ENCODE data around the gene KLHL11.
"Not testable (repeated sequence)": the region's sequence is repeated elsewhere in the genome, so short reads cannot be mapped to it uniquely, and the experiment has no call there.

KLHL11 gene

GRCh38 chr17:41849251-41849990 lies 15.8 kb downstream of the KLHL11 start:
- Histone ChIP-seq H3K36me3 (ENCODE audit: insufficient read depth, low read length) (peaks cover 52% of the 10 kb centered on the region), H3K79me2 (ENCODE audit: insufficient read depth, low read length) (peaks cover 55% of the 10 kb centered on the region; the same call in 1 of the 2 replicates), H3K9ac (ENCODE audit: low read depth, low read length, poor library complexity, severe bottlenecking) (no peak overlapping the region), H4K20me1 (ENCODE audit: insufficient read depth, low read length, poor library complexity, severe bottlenecking) (peaks cover 21% of the 10 kb centered on the region), H3K9me3 (ENCODE audit: insufficient read depth, low read depth, low read length) (no peaks in the 10 kb centered on the region), H3K4me1 (ENCODE audit: insufficient read depth, low read length, poor library complexity, severe bottlenecking) (no peaks in the 10 kb centered on the region), H2AFZ (ENCODE audit: low read length) (no peak overlapping the region), H3K4me3 (ENCODE audit: low read length, poor library complexity, severe bottlenecking) (no peak overlapping the region), H3F3A (ENCODE audit: low read depth) (no peaks in the 10 kb centered on the region), H3K4me2 (ENCODE audit: low read depth, low read length, poor library complexity, severe bottlenecking) (peak overlapping the region; percentile 1), H3K9me2 (replicated peaks; ENCODE audit: low read depth, low read length) (no peaks in the 10 kb centered on the region), H3K27me3 (ENCODE audit: insufficient read depth, low read length, poor library complexity, severe bottlenecking) (no peaks in the 10 kb centered on the region)
- TF ChIP-seq, protein P1, sequence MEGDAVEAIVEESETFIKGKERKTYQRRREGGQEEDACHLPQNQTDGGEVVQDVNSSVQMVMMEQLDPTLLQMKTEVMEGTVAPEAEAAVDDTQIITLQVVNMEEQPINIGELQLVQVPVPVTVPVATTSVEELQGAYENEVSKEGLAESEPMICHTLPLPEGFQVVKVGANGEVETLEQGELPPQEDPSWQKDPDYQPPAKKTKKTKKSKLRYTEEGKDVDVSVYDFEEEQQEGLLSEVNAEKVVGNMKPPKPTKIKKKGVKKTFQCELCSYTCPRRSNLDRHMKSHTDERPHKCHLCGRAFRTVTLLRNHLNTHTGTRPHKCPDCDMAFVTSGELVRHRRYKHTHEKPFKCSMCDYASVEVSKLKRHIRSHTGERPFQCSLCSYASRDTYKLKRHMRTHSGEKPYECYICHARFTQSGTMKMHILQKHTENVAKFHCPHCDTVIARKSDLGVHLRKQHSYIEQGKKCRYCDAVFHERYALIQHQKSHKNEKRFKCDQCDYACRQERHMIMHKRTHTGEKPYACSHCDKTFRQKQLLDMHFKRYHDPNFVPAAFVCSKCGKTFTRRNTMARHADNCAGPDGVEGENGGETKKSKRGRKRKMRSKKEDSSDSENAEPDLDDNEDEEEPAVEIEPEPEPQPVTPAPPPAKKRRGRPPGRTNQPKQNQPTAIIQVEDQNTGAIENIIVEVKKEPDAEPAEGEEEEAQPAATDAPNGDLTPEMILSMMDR (conservative IDR thresholded peaks at IDR 0.05; ENCODE audit: low read length), result no peak
- no peak for TF ChIP-seq EZH2phosphoT487 (IDR thresholded peaks at IDR 0.05; ENCODE audit: borderline replicate concordance)

- TF ChIP-seq, protein P1 (conservative IDR thresholded peaks at IDR 0.05; ENCODE audit: low read length), result no peak
- no peak for TF ChIP-seq EZH2phosphoT487 (IDR thresholded peaks at IDR 0.05; ENCODE audit: borderline replicate concordance)
- H3K79me2 ChIP-seq (ENCODE audit: insufficient read depth, low read length), result peaks cover 51% of the 10 kb centered on the region; the same call in 1 of the 2 replicates
- H4K20me1 ChIP-seq (ENCODE audit: insufficient read depth, low read length, poor library complexity, severe bottlenecking), result peaks cover 18% of the 10 kb centered on the region
- no peak overlapping the region for H3K9ac ChIP-seq (ENCODE audit: low read depth, low read length, poor library complexity, severe bottlenecking)
- no peaks in the 10 kb centered on the region for H3K9me2 ChIP-seq (replicated peaks; ENCODE audit: low read depth, low read length)
- H3K27me3 ChIP-seq (ENCODE audit: insufficient read depth, low read length, poor library complexity, severe bottlenecking), result no peaks in the 10 kb centered on the region
- no peak overlapping the region for H2AFZ ChIP-seq (ENCODE audit: low read length)
- no peak overlapping the region for H3K4me3 ChIP-seq (ENCODE audit: low read length, poor library complexity, severe bottlenecking)
- H3K36me3 ChIP-seq (ENCODE audit: insufficient read depth, low read length), result peaks cover 46% of the 10 kb centered on the region
- no peaks in the 10 kb centered on the region for H3K4me1 ChIP-seq (ENCODE audit: insufficient read depth, low read length, poor library complexity, severe bottlenecking)
- no peaks in the 10 kb centered on the region for H3F3A ChIP-seq (ENCODE audit: low read depth)
- no peak overlapping the region for H3K4me2 ChIP-seq (ENCODE audit: low read depth, low read length, poor library complexity, severe bottlenecking)
- no peaks in the 10 kb centered on the region for H3K9me3 ChIP-seq (ENCODE audit: insufficient read depth, low read depth, low read length)
Measured at GRCh38 chr17:41848788-41849187, 16.4 kb downstream of the KLHL11 start.

GRCh38 chr17:41844971-41845370 lies 20.3 kb downstream of the KLHL11 start:
- no peak overlapping the region for H2AFZ ChIP-seq (ENCODE audit: low read length)
- TF ChIP-seq, protein P1 (conservative IDR thresholded peaks at IDR 0.05; ENCODE audit: low read length), result no peak
- no peak for TF ChIP-seq EZH2phosphoT487 (IDR thresholded peaks at IDR 0.05; ENCODE audit: borderline replicate concordance)
- H3K4me3 ChIP-seq (ENCODE audit: low read length, poor library complexity, severe bottlenecking), result no peak overlapping the region
- no peaks in the 10 kb centered on the region for H3K27me3 ChIP-seq (ENCODE audit: insufficient read depth, low read length, poor library complexity, severe bottlenecking)
- H3K4me2 ChIP-seq (ENCODE audit: low read depth, low read length, poor library complexity, severe bottlenecking), result no peak overlapping the region
- H3K9me2 ChIP-seq (replicated peaks; ENCODE audit: low read depth, low read length), result no peaks in the 10 kb centered on the region
- no peaks in the 10 kb centered on the region for H4K20me1 ChIP-seq (ENCODE audit: insufficient read depth, low read length, poor library complexity, severe bottlenecking)
- H3K9ac ChIP-seq (ENCODE audit: low read depth, low read length, poor library complexity, severe bottlenecking), result no peak overlapping the region
- H3K9me3 ChIP-seq (ENCODE audit: insufficient read depth, low read depth, low read length), result no peaks in the 10 kb centered on the region
- H3K79me2 ChIP-seq (ENCODE audit: insufficient read depth, low read length), result peaks cover 19% of the 10 kb centered on the region; the same call in 1 of the 2 replicates
- H3K4me1 ChIP-seq (ENCODE audit: insufficient read depth, low read length, poor library complexity, severe bottlenecking), result no peaks in the 10 kb centered on the region
- H3F3A ChIP-seq (ENCODE audit: low read depth), result no peaks in the 10 kb centered on the region
- H3K36me3 ChIP-seq (ENCODE audit: insufficient read depth, low read length), result peaks cover 10% of the 10 kb centered on the region; the same call in 1 of the 2 replicates

GRCh38 chr17:41840781-41841180 lies 24.4 kb downstream of the KLHL11 start:
- H3K4me1 ChIP-seq (ENCODE audit: insufficient read depth, low read length, poor library complexity, severe bottlenecking); H4K20me1 ChIP-seq (ENCODE audit: insufficient read depth, low read length, poor library complexity, severe bottlenecking); H3K36me3 ChIP-seq (ENCODE audit: insufficient read depth, low read length); H3K4me2 ChIP-seq (ENCODE audit: low read depth, low read length, poor library complexity, severe bottlenecking); H3K4me3 ChIP-seq (ENCODE audit: low read length, poor library complexity, severe bottlenecking); H3K27me3 ChIP-seq (ENCODE audit: insufficient read depth, low read length, poor library complexity, severe bottlenecking); H3K9me3 ChIP-seq (ENCODE audit: insufficient read depth, low read depth, low read length); H2AFZ ChIP-seq (ENCODE audit: low read length); H3F3A ChIP-seq (ENCODE audit: low read depth); H3K79me2 ChIP-seq (ENCODE audit: insufficient read depth, low read length); H3K9me2 ChIP-seq (replicated peaks; ENCODE audit: low read depth, low read length); H3K9ac ChIP-seq (ENCODE audit: low read depth, low read length, poor library complexity, severe bottlenecking): not testable (repeated sequence)

DNA sequence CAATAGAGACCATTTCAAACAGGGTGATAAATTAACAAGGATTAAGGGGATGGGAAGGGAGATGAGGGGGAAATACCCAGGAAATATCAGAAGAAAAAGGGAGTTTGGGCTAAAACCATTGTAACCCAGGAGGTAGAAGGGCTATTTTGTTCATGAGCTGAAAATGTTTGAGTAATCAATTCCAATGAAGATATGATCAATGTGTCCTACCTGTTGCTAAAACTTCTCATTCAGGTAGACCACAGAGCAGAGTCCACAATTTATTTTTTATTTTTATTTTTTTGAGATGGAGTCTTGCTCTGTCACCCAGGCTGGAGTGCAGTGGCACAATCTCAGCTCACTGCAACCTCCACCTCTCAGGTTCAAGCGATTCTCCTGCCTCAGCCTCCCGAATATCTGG lies 25.8 kb downstream of the KLHL11 start:
- H3K9me2 ChIP-seq (replicated peaks; ENCODE audit: low read depth, low read length); H3F3A ChIP-seq (ENCODE audit: low read depth); H3K9ac ChIP-seq (ENCODE audit: low read depth, low read length, poor library complexity, severe bottlenecking); H3K79me2 ChIP-seq (ENCODE audit: insufficient read depth, low read length); H3K36me3 ChIP-seq (ENCODE audit: insufficient read depth, low read length); H3K4me2 ChIP-seq (ENCODE audit: low read depth, low read length, poor library complexity, severe bottlenecking); H3K4me3 ChIP-seq (ENCODE audit: low read length, poor library complexity, severe bottlenecking); H3K27me3 ChIP-seq (ENCODE audit: insufficient read depth, low read length, poor library complexity, severe bottlenecking); H3K9me3 ChIP-seq (ENCODE audit: insufficient read depth, low read depth, low read length); H2AFZ ChIP-seq (ENCODE audit: low read length); H3K4me1 ChIP-seq (ENCODE audit: insufficient read depth, low read length, poor library complexity, severe bottlenecking); H4K20me1 ChIP-seq (ENCODE audit: insufficient read depth, low read length, poor library complexity, severe bottlenecking): not testable (repeated sequence)

All from Loucy (cell line).